Thyroid gland (tissue), 4 donors: ENCODE results near the gene CDC20. TPM values are rescaled to one million over a fixed set of nuclear protein-coding genes. Genes with fewer than 3 reads are reported as not detected.

Experiments
- DNase-seq, 2 donors: peaks; one replicate each; pipeline ENCODE4 v3.0.0-alpha.2; 2019
- H3K27ac ChIP-seq, 3 donors: fragments of 200-600 bp; sonication (generic); 1 replicate in 2 of 3; 2 replicates in 1 of 3; pipeline ENCODE4 v1.5.1; 2016 to 2019; ENCODE audit warnings: mild to moderate bottlenecking in 1 of 3, moderate library complexity in 1 of 3
- H3K27me3 ChIP-seq: fragments of 200-600 bp; sonication (generic); one replicate; pipeline ENCODE4 v1.5.1; 2019
- H3K36me3 ChIP-seq, 2 donors: fragments of 200-600 bp; sonication (generic); one replicate each; pipeline ENCODE4 v1.5.1; 2016 to 2019
- H3K4me1 ChIP-seq, 2 donors: fragments of 200-600 bp; sonication (generic); one replicate each; pipeline ENCODE4 v1.5.1; 2017 to 2019
- H3K4me3 ChIP-seq, 3 donors: fragments of 200-600 bp; sonication (generic); replicated peaks in 1 of 3; 1 replicate in 2 of 3; 2 replicates in 1 of 3; pipeline ENCODE4 v1.5.1; 2016; ENCODE audit warnings: mild to moderate bottlenecking in 1 of 3
- H3K9me3 ChIP-seq: fragments of 200-600 bp; sonication (generic); one replicate; pipeline ENCODE4 v1.5.1; 2017
- CTCF ChIP-seq, 6 experiments: fragments of 200-600 bp in 3 of 6; fragments of 450-650 bp in 3 of 6; sonication (generic) in 3 of 6; IDR thresholded peaks; one replicate each; pipeline ENCODE4 v1.5.1; 2016 to 2019; ENCODE audit warnings: antibody characterized with exemption in 6 of 6, mild to moderate bottlenecking in 2 of 6, inconsistent platforms in 1 of 6, moderate library complexity in 1 of 6
- POLR2A ChIP-seq, 2 donors: fragments of 450-650 bp; IDR thresholded peaks; one replicate each; pipeline ENCODE4 v1.6.1; 2017; ENCODE audit warnings: antibody characterized with exemption in 2 of 2, mild to moderate bottlenecking in 2 of 2, moderate library complexity in 1 of 2
- WGBS, 2 donors: methylation state at CpG; one replicate each; pipeline ENCODE4 v1.1.5; 2017; 5-methylcytosine and 5-hydroxymethylcytosine counted together
- intact Hi-C: fragments of 100-400 bp; cut with DNase I; formaldehyde crosslinking; loops from one replicate; pipeline ENCODE4 v1.15.1; 2023
- total RNA-seq, 4 donors: library from RNA; depleted of rRNA; stranded (reverse); fragments of >200 nt; gene quantifications; one replicate each; pipeline ENCODE4 v1.2.3, GENCODE V29; 2016

Gene CDC20
- total RNA-seq, 4 donors from 2014 or later: 0.54 to 3.9 (median 2.2) TPM

GRCh38 chr1:43315963-43316737 lies 42.6 kb upstream of the CDC20 start:
- intact Hi-C loops: no loop called here
- H3K27me3 ChIP-seq: no peaks in the 10 kb centered on the region
- H3K9me3 ChIP-seq: no peaks in the 10 kb centered on the region
- H3K4me1 ChIP-seq: peaks cover 0 to 4% of the 10 kb centered on the region in 2 donors
- no peak overlapping the region for H3K4me3 ChIP-seq
- peaks cover 0 to 4% of the 10 kb centered on the region in 2 donors for H3K36me3 ChIP-seq
- H3K27ac ChIP-seq: no peak overlapping the region
- WGBS, 2 donors: 89% methylated on average over 9 to 10 of the region's 10 CpGs
- TF ChIP-seq CTCF (IDR thresholded peaks at IDR 0.05): no peak
- no peak for TF ChIP-seq POLR2A (IDR thresholded peaks at IDR 0.05)
- no peak for DNase-seq

GRCh38 chr1:43316738-43317520 lies 41.9 kb upstream of the CDC20 start:
- Histone ChIP-seq H3K9me3 (no peaks in the 10 kb centered on the region), H3K4me3 (no peak overlapping the region), H3K27ac (no peak overlapping the region), H3K36me3 (peaks cover 0 to 4% of the 10 kb centered on the region in 2 donors), H3K27me3 (no peaks in the 10 kb centered on the region), H3K4me1 (peaks cover 0 to 4% of the 10 kb centered on the region in 2 donors)
- intact Hi-C loops: no loop called here
- no peak for DNase-seq
- 91 to 94% methylated on average over 15 to 16 of the region's 16 CpGs for WGBS, 2 donors
- no peak for TF ChIP-seq CTCF (IDR thresholded peaks at IDR 0.05)

GRCh38 chr1:43317817-43318471 lies 40.8 kb upstream of the CDC20 start:
- Histone ChIP-seq H3K4me1 (peaks cover 0 to 4% of the 10 kb centered on the region in 2 donors), H3K9me3 (no peaks in the 10 kb centered on the region), H3K4me3 (no peak overlapping the region), H3K27ac (no peak overlapping the region), H3K27me3 (no peaks in the 10 kb centered on the region), H3K36me3 (peaks cover 0 to 7% of the 10 kb centered on the region in 2 donors)
- WGBS, 2 donors: 83 to 87% methylated on average over 15 of the region's 15 CpGs
- intact Hi-C loops: no loop called here
- TF ChIP-seq POLR2A (IDR thresholded peaks at IDR 0.05) (no peak), CTCF (IDR thresholded peaks at IDR 0.05) (no peak)
- DNase-seq: no peak

GRCh38 chr1:43318831-43319230 lies 40.0 kb upstream of the CDC20 start:
- intact Hi-C loops: no loop called here
- no peak for TF ChIP-seq POLR2A (IDR thresholded peaks at IDR 0.05)
- TF ChIP-seq CTCF (IDR thresholded peaks at IDR 0.05): no peak
- DNase-seq: no peak

More at GRCh38 chr1:43318831-43319230, 40.0 kb upstream of the CDC20 start:
- peaks cover 0 to 4% of the 10 kb centered on the region in 2 donors for H3K4me1 ChIP-seq
- no peak overlapping the region for H3K27ac ChIP-seq
- no peaks in the 10 kb centered on the region for H3K27me3 ChIP-seq
- peaks cover 0 to 4% of the 10 kb centered on the region in 2 donors for H3K36me3 ChIP-seq
- 80 to 89% methylated on average over 4 of the region's 4 CpGs for WGBS, 2 donors
- no peaks in the 10 kb centered on the region for H3K9me3 ChIP-seq
- no peak overlapping the region for H3K4me3 ChIP-seq
